HCT116 (cell line): ENCODE results near the gene NFIA. TPM values are rescaled to one million over a fixed set of nuclear protein-coding genes. Genes with fewer than 3 reads are reported as not detected.

Experiments
- ATAC-seq: fragments of 200-7000 bp; cut with Tn5 transposase; 2 replicates; pipeline ENCODE4 v1.9.1; 2020; ENCODE audit warnings: mild to moderate bottlenecking, moderate library complexity
- BruUV-seq: library from RNA; stranded (reverse); fragments of 400-500 nt; replicated peaks from 2 replicates; lab custom pipeline; 2021; lab: Mats Ljungman, UMichigan
- CTCF ChIA-PET: fragments of 300-600 bp; sonication (Branson Sonifier 250); formaldehyde crosslinking; loops from one replicate; lab custom pipeline; 2021; ENCODE audit warnings: antibody characterized with exemption; lab: Charles Lee
- POLR2A ChIA-PET: fragments of 300-600, 350-600 bp; sonication (Branson Sonifier 250); formaldehyde crosslinking; loops from one replicate; lab custom pipeline; 2021; ENCODE audit warnings: antibody characterized with exemption; lab: Charles Lee
- RAD21 ChIA-PET, 2 experiments: fragments of 300-600 bp; sonication (Branson Sonifier 250); formaldehyde crosslinking; loops; one replicate each; lab custom pipeline; 2023; ENCODE audit warnings: low total read pairs in 2 of 2; ENCODE audit not compliant: uncharacterized antibody in 2 of 2, unreplicated experiment in 2 of 2, low non-redundant PET in 1 of 2; lab: Charles Lee
- DNase-seq: peaks from one replicate; pipeline ENCODE4 v3.0.0-alpha.2; 2010; ENCODE audit warnings: low read depth, low spot score
- H2AFZ ChIP-seq: fragments of 200-600 bp; shearing (Covaris generic), sonication (generic); 2 replicates; pipeline ENCODE4 v1.6.1; 2017; ENCODE audit warnings: low read depth, mixed run types, mixed read lengths, antibody characterized with exemption, low read length; ENCODE audit not compliant: poor library complexity, severe bottlenecking
- H3K27ac ChIP-seq: 2 replicates; pipeline ENCODE4 v1.5.1; 2012; ENCODE audit warnings: low read depth, low read length
- H3K27me3 ChIP-seq: fragments of 200-600 bp; sonication (generic); 2 replicates; pipeline ENCODE4 v1.6.1; 2016; ENCODE audit warnings: mixed run types, low read length, mixed read lengths; ENCODE audit not compliant: insufficient read depth
- H3K36me3 ChIP-seq, 2 experiments: fragments of 200-500 bp in 1 of 2; fragments of 200-600 bp in 1 of 2; sonication (Bioruptor generic) in 1 of 2; sonication (generic) in 1 of 2; 2 replicates each; pipeline versions ENCODE4 v1.5.1 to v1.6.1; 2014 to 2016; ENCODE audit warnings: low read length in 2 of 2, inconsistent platforms in 1 of 2, mixed read lengths in 1 of 2, mixed run types in 1 of 2; ENCODE audit not compliant: insufficient read depth in 2 of 2, control insufficient read depth in 1 of 2
- H3K4me1 ChIP-seq, 2 experiments: fragments of 200-600 bp in 1 of 2; sonication (generic) in 1 of 2; 2 replicates each; pipeline versions ENCODE4 v1.5.1 to v1.6.1; 2012 to 2017; ENCODE audit warnings: low read length in 2 of 2, inconsistent platforms in 1 of 2, mild to moderate bottlenecking in 1 of 2, mixed read lengths in 1 of 2, mixed run types in 1 of 2, moderate library complexity in 1 of 2; ENCODE audit not compliant: insufficient read depth in 2 of 2, control insufficient read depth in 1 of 2
- H3K4me2 ChIP-seq: fragments of 200-600 bp; sonication (generic); 2 replicates; pipeline ENCODE4 v1.6.1; 2017; ENCODE audit warnings: mixed run types, low read length, mixed read lengths
- H3K4me3 ChIP-seq, 2 experiments: fragments of 200-600 bp in 1 of 2; sonication (generic) in 1 of 2; replicated peaks in 1 of 2; 2 replicates each; pipeline ENCODE4 v1.5.1; 2011 to 2016; ENCODE audit warnings: low read length in 2 of 2, control low read depth in 1 of 2, low read depth in 1 of 2, mild to moderate bottlenecking in 1 of 2, mixed read lengths in 1 of 2, mixed run types in 1 of 2
- H3K79me2 ChIP-seq: fragments of 200-600 bp; sonication (generic); 2 replicates; pipeline ENCODE4 v1.6.1; 2017; ENCODE audit warnings: mild to moderate bottlenecking, mixed run types, low read length, moderate library complexity, mixed read lengths; ENCODE audit not compliant: insufficient read depth
- H3K9ac ChIP-seq: fragments of 200-600 bp; sonication (generic); 2 replicates; pipeline ENCODE4 v1.6.1; 2016; ENCODE audit warnings: low read length, mixed read lengths
- H3K9me2 ChIP-seq: fragments of 200-600 bp; sonication (generic), shearing (Covaris generic); 2 replicates; pipeline ENCODE4 v1.6.1; 2017; ENCODE audit warnings: mixed run types, mild to moderate bottlenecking, moderate library complexity; ENCODE audit not compliant: insufficient read depth
- H3K9me3 ChIP-seq, 2 experiments: fragments of 200-500 bp in 1 of 2; fragments of 200-600 bp in 1 of 2; sonication (Bioruptor generic) in 1 of 2; sonication (generic) in 1 of 2; 2 replicates each; pipeline ENCODE4 v1.6.1; 2014 to 2017; ENCODE audit warnings: low read length in 2 of 2, mixed read lengths in 2 of 2, inconsistent platforms in 1 of 2, low read depth in 1 of 2, mild to moderate bottlenecking in 1 of 2, mixed run types in 1 of 2, moderate library complexity in 1 of 2; ENCODE audit not compliant: control insufficient read depth in 1 of 2, insufficient read depth in 1 of 2
- H4K20me1 ChIP-seq: fragments of 200-600 bp; sonication (generic), shearing (Covaris generic); 2 replicates; pipeline ENCODE4 v1.6.1; 2017; ENCODE audit warnings: mixed run types, mild to moderate bottlenecking, moderate library complexity; ENCODE audit not compliant: insufficient read depth
- CBX3 ChIP-seq: IDR thresholded peaks from 2 replicates; pipeline ENCODE4 v1.6.1; 2012; ENCODE audit warnings: low read depth
- CEBPB ChIP-seq: IDR thresholded peaks from 2 replicates; pipeline ENCODE4 v1.6.1; 2012; ENCODE audit warnings: low read depth
- EGR1 ChIP-seq: IDR thresholded peaks from 2 replicates; pipeline ENCODE4 v1.6.1; 2012; ENCODE audit warnings: low read depth
- ELF1 ChIP-seq: IDR thresholded peaks from 2 replicates; pipeline ENCODE4 v1.6.1; 2012; ENCODE audit warnings: low read depth, borderline replicate concordance
- EZH2 ChIP-seq: fragments of 200-600 bp; sonication (generic); IDR thresholded peaks from 2 replicates; pipeline ENCODE4 v1.6.1; 2017; ENCODE audit warnings: antibody characterized with exemption, mixed run types
- EZH2phosphoT487 ChIP-seq: fragments of 200-600 bp; IDR thresholded peaks from 2 replicates; pipeline ENCODE4 v1.6.1; 2018; ENCODE audit warnings: antibody characterized with exemption, borderline replicate concordance
- FOSL1 ChIP-seq: IDR thresholded peaks from 2 replicates; pipeline ENCODE4 v1.6.1; 2012; ENCODE audit warnings: low read depth
- JUND ChIP-seq: IDR thresholded peaks from 2 replicates; pipeline ENCODE4 v1.6.1; 2012
- POLR2A ChIP-seq: IDR thresholded peaks from 2 replicates; pipeline ENCODE4 v1.7.0; 2011; ENCODE audit warnings: borderline replicate concordance; ENCODE audit not compliant: insufficient read depth, insufficient read length; ENCODE audit errors: extremely low read depth
- POLR2AphosphoS5 ChIP-seq: IDR thresholded peaks from 2 replicates; pipeline ENCODE4 v1.6.1; 2011; ENCODE audit warnings: mild to moderate bottlenecking, low read depth, low read length, moderate library complexity
- RAD21 ChIP-seq: IDR thresholded peaks from 2 replicates; pipeline ENCODE4 v1.6.1; 2012; ENCODE audit warnings: low read depth, mild to moderate bottlenecking
- SIN3A ChIP-seq: IDR thresholded peaks from 2 replicates; pipeline ENCODE4 v1.6.1; 2012; ENCODE audit warnings: low read depth
- SP1 ChIP-seq: IDR thresholded peaks from 2 replicates; pipeline ENCODE4 v1.6.1; 2012; ENCODE audit warnings: low read depth
- ZNF274 ChIP-seq: fragments of 200-500 bp; sonication (Bioruptor generic); IDR thresholded peaks from 2 replicates; pipeline ENCODE4 v1.6.1; 2014; ENCODE audit warnings: mild to moderate bottlenecking, low read depth, low read length, inconsistent platforms
- intact Hi-C: fragments of 100-400 bp; cut with micrococcal nuclease; formaldehyde crosslinking; loops from 2 replicates; pipeline ENCODE4 v1.10.0; 2022
- total RNA-seq: library from RNA; stranded (reverse); gene quantifications from one replicate; pipeline ENCODE4 v1.2.1, GENCODE V29; 2021; ENCODE audit not compliant: unreplicated experiment
- TF ChIP-seq, protein P1 (sequence below): IDR thresholded peaks from 2 replicates; pipeline ENCODE4 v1.6.1; 2011; ENCODE audit warnings: mild to moderate bottlenecking, low read length, moderate library complexity; ENCODE audit not compliant: insufficient replicate concordance; ENCODE audit errors: extremely low read depth
- TF ChIP-seq, protein P2 (sequence below), 3 experiments: fragments of 200-600 bp in 1 of 3; sonication (generic) in 1 of 3; IDR thresholded peaks in 2 of 3; conservative IDR thresholded peaks in 1 of 3; 2 replicates each; pipeline ENCODE4 v1.5.1; 2012 to 2017; ENCODE audit warnings: low read depth in 2 of 3, low read length in 2 of 3, antibody characterized with exemption in 1 of 3, borderline replicate concordance in 1 of 3, control low read depth in 1 of 3, mild to moderate bottlenecking in 1 of 3, mixed read lengths in 1 of 3, mixed run types in 1 of 3, moderate library complexity in 1 of 3; ENCODE audit not compliant: insufficient read depth in 1 of 3
- TF ChIP-seq, protein P3 (sequence below): IDR thresholded peaks from 2 replicates; pipeline ENCODE4 v1.6.1; 2012
- TF ChIP-seq, protein P4 (sequence below): IDR thresholded peaks from 2 replicates; pipeline ENCODE4 v1.6.1; 2012; ENCODE audit warnings: low read depth
- TF ChIP-seq, protein P5 (sequence below): IDR thresholded peaks from 2 replicates; pipeline ENCODE4 v1.6.1; 2012

The NFIA gene
- total RNA-seq, 1 experiment from 2014 or later: 17.2 TPM

DNA sequence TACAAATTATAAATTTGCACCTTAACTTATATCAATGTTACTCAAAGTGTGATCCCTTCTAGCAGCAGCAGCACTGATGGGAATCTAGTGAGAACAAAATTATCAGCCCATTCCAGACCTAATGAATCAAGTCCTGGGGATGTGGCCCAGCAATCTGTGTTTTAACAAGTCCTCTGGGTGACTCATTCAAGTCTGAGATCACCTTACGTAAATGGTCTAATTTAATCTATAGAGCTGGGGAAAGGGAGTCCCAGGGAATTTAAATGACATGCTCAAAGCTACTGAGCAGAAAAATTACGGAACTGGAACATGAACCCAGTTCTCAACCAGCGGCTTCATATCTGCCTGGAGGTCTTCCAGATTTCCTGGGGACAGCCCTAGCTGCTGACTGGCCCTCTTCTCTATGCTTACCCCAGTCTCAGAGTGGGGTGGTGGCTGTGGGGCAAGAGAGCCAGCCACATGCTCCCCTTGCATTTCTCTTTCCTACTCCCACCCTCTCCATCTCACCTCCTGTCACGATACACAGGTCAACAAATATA, 422.6 kb downstream of the NFIA start (continued):
- TF ChIP-seq, protein P1, sequence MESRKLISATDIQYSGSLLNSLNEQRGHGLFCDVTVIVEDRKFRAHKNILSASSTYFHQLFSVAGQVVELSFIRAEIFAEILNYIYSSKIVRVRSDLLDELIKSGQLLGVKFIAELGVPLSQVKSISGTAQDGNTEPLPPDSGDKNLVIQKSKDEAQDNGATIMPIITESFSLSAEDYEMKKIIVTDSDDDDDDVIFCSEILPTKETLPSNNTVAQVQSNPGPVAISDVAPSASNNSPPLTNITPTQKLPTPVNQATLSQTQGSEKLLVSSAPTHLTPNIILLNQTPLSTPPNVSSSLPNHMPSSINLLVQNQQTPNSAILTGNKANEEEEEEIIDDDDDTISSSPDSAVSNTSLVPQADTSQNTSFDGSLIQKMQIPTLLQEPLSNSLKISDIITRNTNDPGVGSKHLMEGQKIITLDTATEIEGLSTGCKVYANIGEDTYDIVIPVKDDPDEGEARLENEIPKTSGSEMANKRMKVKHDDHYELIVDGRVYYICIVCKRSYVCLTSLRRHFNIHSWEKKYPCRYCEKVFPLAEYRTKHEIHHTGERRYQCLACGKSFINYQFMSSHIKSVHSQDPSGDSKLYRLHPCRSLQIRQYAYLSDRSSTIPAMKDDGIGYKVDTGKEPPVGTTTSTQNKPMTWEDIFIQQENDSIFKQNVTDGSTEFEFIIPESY: no peak
- no peak for TF ChIP-seq EZH2phosphoT487
- TF ChIP-seq SP1: no peak
- no peak for TF ChIP-seq EGR1
- no peak for TF ChIP-seq POLR2AphosphoS5
- TF ChIP-seq ELF1: no peak
- no peak for TF ChIP-seq CEBPB
- no peak for TF ChIP-seq RAD21

DNA sequence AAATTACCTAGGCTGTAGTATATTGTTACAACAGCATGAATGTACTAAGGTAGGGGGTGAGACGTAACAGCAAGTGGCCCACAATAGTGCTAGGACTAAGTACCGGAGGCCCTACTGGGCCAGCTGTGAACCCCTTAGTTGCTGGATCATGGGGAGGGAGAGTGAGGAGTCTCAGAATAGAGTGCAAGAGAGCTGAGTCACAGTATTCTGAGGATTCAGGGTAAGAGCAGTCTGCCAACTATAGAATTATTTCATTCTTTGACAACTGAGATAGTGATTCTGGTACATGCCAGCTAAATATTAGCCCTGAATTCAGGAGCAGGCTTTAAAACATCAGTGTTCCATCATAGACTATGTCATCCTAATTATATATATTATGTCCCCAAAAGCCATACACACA, 423.9 kb downstream of the NFIA start:
- no peak for ATAC-seq
- CTCF ChIA-PET: no interaction called here
- Histone ChIP-seq H3K27ac (no peak overlapping the region), H3K79me2 (no peaks in the 10 kb centered on the region), H3K9ac (no peak overlapping the region), H3K9me2 (no peaks in the 10 kb centered on the region), H3K27me3 (no peaks in the 10 kb centered on the region), H3K4me2 (no peak overlapping the region), H3K4me3 (no peak overlapping the region), H2AFZ (no peak overlapping the region), H3K9me3 (peaks cover 0 to 5% of the 10 kb centered on the region in 2 experiments; a peak in 1 of 4 replicates), H4K20me1 (no peaks in the 10 kb centered on the region), H3K4me1 (no peaks in the 10 kb centered on the region), H3K36me3 (no peaks in the 10 kb centered on the region)
- DNase-seq: no peak
- intact Hi-C loops: no loop called here
- BruUV-seq: no TSS peak
- POLR2A ChIA-PET: no interaction called here
- RAD21 ChIA-PET: no interaction called here
- TF ChIP-seq EZH2 (no peak), EZH2phosphoT487 (no peak), CEBPB (no peak), FOSL1 (no peak), CBX3 (no peak), EGR1 (no peak), JUND (no peak), RAD21 (no peak), SP1 (no peak), ZNF274 (no peak), SIN3A (no peak), ELF1 (no peak), POLR2A (no peak)
- TF ChIP-seq, protein P2, sequence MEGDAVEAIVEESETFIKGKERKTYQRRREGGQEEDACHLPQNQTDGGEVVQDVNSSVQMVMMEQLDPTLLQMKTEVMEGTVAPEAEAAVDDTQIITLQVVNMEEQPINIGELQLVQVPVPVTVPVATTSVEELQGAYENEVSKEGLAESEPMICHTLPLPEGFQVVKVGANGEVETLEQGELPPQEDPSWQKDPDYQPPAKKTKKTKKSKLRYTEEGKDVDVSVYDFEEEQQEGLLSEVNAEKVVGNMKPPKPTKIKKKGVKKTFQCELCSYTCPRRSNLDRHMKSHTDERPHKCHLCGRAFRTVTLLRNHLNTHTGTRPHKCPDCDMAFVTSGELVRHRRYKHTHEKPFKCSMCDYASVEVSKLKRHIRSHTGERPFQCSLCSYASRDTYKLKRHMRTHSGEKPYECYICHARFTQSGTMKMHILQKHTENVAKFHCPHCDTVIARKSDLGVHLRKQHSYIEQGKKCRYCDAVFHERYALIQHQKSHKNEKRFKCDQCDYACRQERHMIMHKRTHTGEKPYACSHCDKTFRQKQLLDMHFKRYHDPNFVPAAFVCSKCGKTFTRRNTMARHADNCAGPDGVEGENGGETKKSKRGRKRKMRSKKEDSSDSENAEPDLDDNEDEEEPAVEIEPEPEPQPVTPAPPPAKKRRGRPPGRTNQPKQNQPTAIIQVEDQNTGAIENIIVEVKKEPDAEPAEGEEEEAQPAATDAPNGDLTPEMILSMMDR (IDR thresholded peaks at IDR 0.05 in 2 of 3, conservative IDR thresholded peaks at IDR 0.05 in 1 of 3; ENCODE audit: borderline replicate concordance in 1 of 3, insufficient read depth in 1 of 3, low read depth in 2 of 3, low read length in 2 of 3): no peak
- TF ChIP-seq, protein P3, sequence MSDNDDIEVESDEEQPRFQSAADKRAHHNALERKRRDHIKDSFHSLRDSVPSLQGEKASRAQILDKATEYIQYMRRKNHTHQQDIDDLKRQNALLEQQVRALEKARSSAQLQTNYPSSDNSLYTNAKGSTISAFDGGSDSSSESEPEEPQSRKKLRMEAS: no peak
- TF ChIP-seq, protein P4, sequence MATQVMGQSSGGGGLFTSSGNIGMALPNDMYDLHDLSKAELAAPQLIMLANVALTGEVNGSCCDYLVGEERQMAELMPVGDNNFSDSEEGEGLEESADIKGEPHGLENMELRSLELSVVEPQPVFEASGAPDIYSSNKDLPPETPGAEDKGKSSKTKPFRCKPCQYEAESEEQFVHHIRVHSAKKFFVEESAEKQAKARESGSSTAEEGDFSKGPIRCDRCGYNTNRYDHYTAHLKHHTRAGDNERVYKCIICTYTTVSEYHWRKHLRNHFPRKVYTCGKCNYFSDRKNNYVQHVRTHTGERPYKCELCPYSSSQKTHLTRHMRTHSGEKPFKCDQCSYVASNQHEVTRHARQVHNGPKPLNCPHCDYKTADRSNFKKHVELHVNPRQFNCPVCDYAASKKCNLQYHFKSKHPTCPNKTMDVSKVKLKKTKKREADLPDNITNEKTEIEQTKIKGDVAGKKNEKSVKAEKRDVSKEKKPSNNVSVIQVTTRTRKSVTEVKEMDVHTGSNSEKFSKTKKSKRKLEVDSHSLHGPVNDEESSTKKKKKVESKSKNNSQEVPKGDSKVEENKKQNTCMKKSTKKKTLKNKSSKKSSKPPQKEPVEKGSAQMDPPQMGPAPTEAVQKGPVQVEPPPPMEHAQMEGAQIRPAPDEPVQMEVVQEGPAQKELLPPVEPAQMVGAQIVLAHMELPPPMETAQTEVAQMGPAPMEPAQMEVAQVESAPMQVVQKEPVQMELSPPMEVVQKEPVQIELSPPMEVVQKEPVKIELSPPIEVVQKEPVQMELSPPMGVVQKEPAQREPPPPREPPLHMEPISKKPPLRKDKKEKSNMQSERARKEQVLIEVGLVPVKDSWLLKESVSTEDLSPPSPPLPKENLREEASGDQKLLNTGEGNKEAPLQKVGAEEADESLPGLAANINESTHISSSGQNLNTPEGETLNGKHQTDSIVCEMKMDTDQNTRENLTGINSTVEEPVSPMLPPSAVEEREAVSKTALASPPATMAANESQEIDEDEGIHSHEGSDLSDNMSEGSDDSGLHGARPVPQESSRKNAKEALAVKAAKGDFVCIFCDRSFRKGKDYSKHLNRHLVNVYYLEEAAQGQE: no peak
- TF ChIP-seq, protein P5, sequence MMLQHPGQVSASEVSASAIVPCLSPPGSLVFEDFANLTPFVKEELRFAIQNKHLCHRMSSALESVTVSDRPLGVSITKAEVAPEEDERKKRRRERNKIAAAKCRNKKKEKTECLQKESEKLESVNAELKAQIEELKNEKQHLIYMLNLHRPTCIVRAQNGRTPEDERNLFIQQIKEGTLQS: no peak
